Muscle layer of duodenum (tissue), 2 donors: ENCODE data around the gene RAD51B.

Experiments used
- H3K27ac ChIP-seq: one replicate; pipeline ENCODE4 v1.7.0; 2013; ENCODE audit warnings: mild to moderate bottlenecking, low read length
- H3K27me3 ChIP-seq: one replicate; pipeline ENCODE4 v1.7.0; 2013; ENCODE audit warnings: low read depth, mild to moderate bottlenecking, control low read depth, low read length
- H3K36me3 ChIP-seq, 2 donors: one replicate each; pipeline ENCODE4 v1.7.0; 2013; ENCODE audit warnings: low read length in 2 of 2, control low read depth in 1 of 2, mild to moderate bottlenecking in 1 of 2; ENCODE audit not compliant: insufficient read depth in 2 of 2, control insufficient read depth in 1 of 2
- H3K4me1 ChIP-seq, 2 donors: one replicate each; pipeline ENCODE4 v1.7.0; 2013; ENCODE audit warnings: low read length in 2 of 2, mild to moderate bottlenecking in 2 of 2, control low read depth in 1 of 2, moderate library complexity in 1 of 2; ENCODE audit not compliant: insufficient read depth in 2 of 2, control insufficient read depth in 1 of 2
- H3K4me3 ChIP-seq, 2 donors: one replicate each; pipeline ENCODE4 v1.7.0; 2013; ENCODE audit warnings: low read length in 2 of 2, low read depth in 1 of 2, mild to moderate bottlenecking in 1 of 2
- H3K9me3 ChIP-seq, 2 donors: one replicate each; pipeline ENCODE4 v1.7.0; 2013; ENCODE audit warnings: low read length in 2 of 2, control low read depth in 1 of 2, mild to moderate bottlenecking in 1 of 2; ENCODE audit not compliant: control insufficient read depth in 1 of 2
- donor health status: healthy.

RAD51B gene

GRCh38 chr14:67990576-67990975 lies 171.0 kb downstream of the RAD51B start:
- H3K4me3 ChIP-seq: no peak overlapping the region
- no peaks in the 10 kb centered on the region for H3K9me3 ChIP-seq
- H3K27ac ChIP-seq: no peak overlapping the region
- H3K4me1 ChIP-seq: peaks cover 3 to 5% of the 10 kb centered on the region in 2 donors
- no peaks in the 10 kb centered on the region for H3K36me3 ChIP-seq
- no peaks in the 10 kb centered on the region for H3K27me3 ChIP-seq

DNA sequence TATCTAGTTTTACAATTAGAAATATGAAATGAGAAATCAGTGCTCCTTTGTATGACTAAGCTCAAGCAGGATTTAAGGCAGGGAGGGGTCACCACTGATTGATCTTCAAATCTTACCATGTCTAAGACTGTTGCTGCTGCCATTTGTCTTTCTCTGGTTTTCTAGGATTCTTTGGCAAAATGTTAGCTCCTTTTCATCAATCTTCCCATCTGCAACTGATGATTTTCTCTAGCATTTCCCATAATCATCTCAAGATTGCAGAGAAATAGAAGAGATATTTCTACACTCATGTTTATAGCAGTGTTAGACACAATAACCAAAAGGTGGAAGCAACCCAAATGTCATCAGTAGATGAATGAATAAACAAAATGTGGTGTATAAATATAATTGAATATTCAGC lies 175.0 kb downstream of the RAD51B start:
- no peaks in the 10 kb centered on the region for H3K4me1 ChIP-seq
- no peaks in the 10 kb centered on the region for H3K36me3 ChIP-seq
- H3K9me3 ChIP-seq: no peaks in the 10 kb centered on the region
- no peaks in the 10 kb centered on the region for H3K27me3 ChIP-seq
- H3K27ac ChIP-seq: no peak overlapping the region
- H3K4me3 ChIP-seq: no peak overlapping the region

- no peak overlapping the region for H3K27ac ChIP-seq
- H3K4me3 ChIP-seq: no peak overlapping the region
- H3K36me3 ChIP-seq: no peaks in the 10 kb centered on the region
- H3K4me1 ChIP-seq: no peaks in the 10 kb centered on the region
- no peaks in the 10 kb centered on the region for H3K9me3 ChIP-seq
- no peaks in the 10 kb centered on the region for H3K27me3 ChIP-seq
Measured at GRCh38 chr14:67996235-67996634, 176.7 kb downstream of the RAD51B start.

DNA sequence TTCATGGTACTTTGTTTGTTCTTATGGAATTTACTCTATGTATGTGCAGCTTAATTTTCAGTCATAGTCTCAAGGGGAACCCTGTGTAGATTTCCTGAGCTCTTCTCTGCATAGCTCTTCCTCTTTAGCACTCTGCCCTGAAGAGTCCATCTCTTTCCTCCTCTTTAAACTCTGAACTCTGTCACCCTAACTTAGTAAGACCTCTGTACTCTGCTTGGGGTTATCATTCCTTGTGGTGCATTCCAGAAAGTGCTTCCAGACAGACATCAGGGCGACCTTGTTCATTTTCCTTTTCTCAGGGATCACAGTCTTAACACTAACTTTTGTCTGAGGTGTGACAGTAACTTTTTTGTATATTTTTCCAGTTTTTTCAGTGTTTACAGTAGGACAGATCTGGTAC lies 179.3 kb downstream of the RAD51B start:
- Histone ChIP-seq H3K27ac (no peak overlapping the region), H3K36me3 (no peaks in the 10 kb centered on the region), H3K27me3 (no peaks in the 10 kb centered on the region), H3K4me1 (no peaks in the 10 kb centered on the region), H3K4me3 (no peak overlapping the region), H3K9me3 (peaks cover 0 to 4% of the 10 kb centered on the region in 2 donors)

DNA sequence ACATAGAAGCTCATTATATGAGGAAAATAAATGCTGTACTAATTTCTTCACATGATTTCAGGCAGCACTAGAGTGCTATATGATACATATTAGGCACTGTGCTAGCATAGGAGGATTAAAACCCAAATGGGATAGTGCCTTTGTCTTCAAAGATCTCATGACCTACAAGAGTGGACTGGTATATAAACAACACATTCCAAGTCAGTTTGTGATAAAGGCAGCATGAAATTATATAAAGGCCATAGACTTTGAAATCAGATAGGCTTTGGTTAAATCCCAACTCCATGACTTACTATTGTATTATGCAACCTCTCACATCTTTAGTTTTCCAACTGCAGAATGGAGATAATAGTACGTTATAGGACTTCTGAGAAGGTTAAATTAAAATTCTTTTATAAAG lies 179.7 kb downstream of the RAD51B start:
- H3K9me3 ChIP-seq: peaks cover 0 to 4% of the 10 kb centered on the region in 2 donors
- H3K4me1 ChIP-seq: no peaks in the 10 kb centered on the region
- no peak overlapping the region for H3K4me3 ChIP-seq
- no peaks in the 10 kb centered on the region for H3K36me3 ChIP-seq
- H3K27ac ChIP-seq: no peak overlapping the region
- H3K27me3 ChIP-seq: no peaks in the 10 kb centered on the region

GRCh38 chr14:67999705-68000384 lies 180.3 kb downstream of the RAD51B start:
- Histone ChIP-seq H3K9me3 (peaks cover 0 to 4% of the 10 kb centered on the region in 2 donors), H3K36me3 (no peaks in the 10 kb centered on the region), H3K4me3 (no peak overlapping the region), H3K27me3 (no peaks in the 10 kb centered on the region), H3K4me1 (no peaks in the 10 kb centered on the region), H3K27ac (peak overlapping the region; percentile 46)

DNA sequence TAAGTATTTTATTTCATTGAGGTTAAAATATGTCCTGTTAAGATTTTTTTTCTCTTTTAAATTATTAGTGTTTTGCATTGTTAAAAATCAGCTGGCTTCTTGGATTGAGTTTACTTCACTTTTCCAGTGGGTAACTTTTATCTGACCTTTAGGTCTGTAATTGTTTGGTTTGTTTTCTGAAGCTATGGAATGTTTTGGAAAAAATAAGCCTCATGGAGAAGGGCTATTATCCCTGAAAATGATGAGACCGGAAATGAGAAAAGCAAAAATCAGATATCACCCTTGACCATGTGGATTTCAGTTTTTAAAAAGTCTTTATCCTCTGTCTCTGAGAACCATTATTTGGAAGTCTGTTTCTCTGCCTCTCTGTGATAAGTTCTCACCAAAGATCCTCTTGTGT lies 180.9 kb downstream of the RAD51B start:
- peaks cover 0 to 4% of the 10 kb centered on the region in 2 donors for H3K9me3 ChIP-seq
- H3K4me1 ChIP-seq: no peaks in the 10 kb centered on the region
- no peaks in the 10 kb centered on the region for H3K27me3 ChIP-seq
- H3K27ac ChIP-seq: peak overlapping the region; percentile 46
- H3K36me3 ChIP-seq: no peaks in the 10 kb centered on the region
- H3K4me3 ChIP-seq: no peak overlapping the region

DNA sequence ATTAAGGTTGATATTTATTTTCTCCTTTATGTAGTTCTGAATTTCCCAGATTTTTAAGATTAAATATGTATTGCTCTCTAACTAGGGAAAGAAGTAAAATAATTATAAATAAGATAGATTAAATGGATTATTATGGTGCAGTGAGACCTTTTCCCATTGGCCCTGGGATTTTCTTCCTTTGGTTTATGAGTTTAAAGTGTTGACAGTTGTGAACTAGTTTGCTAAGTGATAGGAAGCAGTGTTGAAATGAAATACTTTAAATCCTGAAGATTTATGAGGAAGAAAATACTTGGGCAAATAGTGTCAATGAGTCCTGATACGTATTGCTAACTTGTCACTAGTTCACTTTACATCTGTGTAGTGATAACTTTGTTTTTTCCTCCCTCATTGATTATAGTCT lies 188.9 kb downstream of the RAD51B start:
- no peak overlapping the region for H3K27ac ChIP-seq
- no peak overlapping the region for H3K4me3 ChIP-seq
- H3K27me3 ChIP-seq: no peaks in the 10 kb centered on the region
- H3K4me1 ChIP-seq: peaks cover 0 to 6% of the 10 kb centered on the region in 2 donors
- no peaks in the 10 kb centered on the region for H3K36me3 ChIP-seq
- H3K9me3 ChIP-seq: no peaks in the 10 kb centered on the region

DNA sequence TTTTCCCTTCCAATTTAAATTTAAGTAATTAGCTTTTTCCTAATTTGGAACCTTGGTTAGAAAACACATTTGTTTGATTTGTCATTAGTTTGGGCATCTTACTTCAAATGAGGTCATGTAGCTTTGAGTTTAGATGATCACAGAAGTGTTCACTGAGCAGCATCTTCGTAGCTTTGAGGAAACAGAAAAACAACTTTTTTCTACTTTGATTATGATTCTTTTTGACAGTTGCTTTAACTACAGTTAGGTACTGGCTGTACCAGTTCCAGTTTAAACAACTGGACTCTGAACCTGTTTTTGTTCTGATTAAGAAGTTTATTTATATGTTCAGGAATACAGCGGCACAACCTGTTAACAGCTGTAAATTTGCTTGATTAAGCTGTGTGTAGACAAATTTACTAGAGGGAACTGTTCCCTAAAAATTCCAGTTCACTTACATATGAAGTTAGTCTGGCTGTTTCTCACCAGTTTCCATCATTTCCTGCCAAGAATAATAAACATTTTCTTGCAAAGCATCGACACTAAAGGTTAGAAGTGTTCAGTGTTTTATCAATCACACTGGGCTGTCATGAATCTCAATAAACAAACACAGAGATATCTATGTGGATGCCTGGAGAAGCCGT lies 191.9 kb downstream of the RAD51B start:
- Histone ChIP-seq H3K9me3 (peaks cover 0 to 3% of the 10 kb centered on the region in 2 donors), H3K4me1 (peaks cover 0 to 6% of the 10 kb centered on the region in 2 donors), H3K36me3 (no peaks in the 10 kb centered on the region), H3K4me3 (peak overlapping the region in 1 of 2 donors; percentile 6), H3K27ac (no peak overlapping the region), H3K27me3 (no peaks in the 10 kb centered on the region)

GRCh38 chr14:68012871-68013270 lies 193.3 kb downstream of the RAD51B start:
- Histone ChIP-seq H3K4me3 (no peak overlapping the region), H3K9me3 (peaks cover 0 to 3% of the 10 kb centered on the region in 2 donors), H3K36me3 (no peaks in the 10 kb centered on the region), H3K27me3 (no peaks in the 10 kb centered on the region), H3K27ac (no peak overlapping the region), H3K4me1 (peaks cover 0 to 6% of the 10 kb centered on the region in 2 donors)

- no peak overlapping the region for H3K27ac ChIP-seq
- H3K4me3 ChIP-seq: no peak overlapping the region
- H3K27me3 ChIP-seq: no peaks in the 10 kb centered on the region
- H3K36me3 ChIP-seq: no peaks in the 10 kb centered on the region
- H3K4me1 ChIP-seq: peaks cover 3 to 6% of the 10 kb centered on the region in 2 donors
- peaks cover 0 to 3% of the 10 kb centered on the region in 2 donors for H3K9me3 ChIP-seq
Measured at GRCh38 chr14:68013326-68013725, 193.7 kb downstream of the RAD51B start.

DNA sequence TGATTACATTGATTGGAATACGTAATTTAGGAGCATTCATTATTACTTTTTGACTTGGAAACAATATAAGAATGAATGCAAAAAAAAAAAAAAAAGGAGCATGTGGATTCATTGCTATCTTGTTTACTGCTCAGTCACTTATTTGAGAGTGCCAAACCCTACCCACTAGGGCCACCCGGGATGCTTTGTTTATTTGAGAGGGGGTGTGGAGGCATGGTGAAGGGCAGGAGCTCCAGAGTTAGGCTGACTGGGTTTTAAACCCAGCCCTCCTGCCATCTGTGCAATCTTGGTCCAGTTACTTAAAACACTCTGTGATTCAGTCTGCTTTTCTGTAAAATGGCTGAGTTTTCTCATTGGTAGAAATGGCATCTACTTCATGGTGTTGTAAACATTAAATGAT lies 195.2 kb downstream of the RAD51B start:
- H3K9me3 ChIP-seq: peaks cover 0 to 3% of the 10 kb centered on the region in 2 donors
- no peak overlapping the region for H3K27ac ChIP-seq
- H3K4me3 ChIP-seq: no peak overlapping the region
- no peaks in the 10 kb centered on the region for H3K27me3 ChIP-seq
- H3K4me1 ChIP-seq: peaks cover 6% of the 10 kb centered on the region in 2 donors
- H3K36me3 ChIP-seq: no peaks in the 10 kb centered on the region
